ENCODE measurements around the gene KIF26B. TPM values are rescaled to one million over a fixed set of nuclear protein-coding genes. Genes with fewer than 3 reads are reported as not detected.

Gene KIF26B
- total RNA-seq, 1 donor from 2014 or later, result 0.49 TPM

DNA sequence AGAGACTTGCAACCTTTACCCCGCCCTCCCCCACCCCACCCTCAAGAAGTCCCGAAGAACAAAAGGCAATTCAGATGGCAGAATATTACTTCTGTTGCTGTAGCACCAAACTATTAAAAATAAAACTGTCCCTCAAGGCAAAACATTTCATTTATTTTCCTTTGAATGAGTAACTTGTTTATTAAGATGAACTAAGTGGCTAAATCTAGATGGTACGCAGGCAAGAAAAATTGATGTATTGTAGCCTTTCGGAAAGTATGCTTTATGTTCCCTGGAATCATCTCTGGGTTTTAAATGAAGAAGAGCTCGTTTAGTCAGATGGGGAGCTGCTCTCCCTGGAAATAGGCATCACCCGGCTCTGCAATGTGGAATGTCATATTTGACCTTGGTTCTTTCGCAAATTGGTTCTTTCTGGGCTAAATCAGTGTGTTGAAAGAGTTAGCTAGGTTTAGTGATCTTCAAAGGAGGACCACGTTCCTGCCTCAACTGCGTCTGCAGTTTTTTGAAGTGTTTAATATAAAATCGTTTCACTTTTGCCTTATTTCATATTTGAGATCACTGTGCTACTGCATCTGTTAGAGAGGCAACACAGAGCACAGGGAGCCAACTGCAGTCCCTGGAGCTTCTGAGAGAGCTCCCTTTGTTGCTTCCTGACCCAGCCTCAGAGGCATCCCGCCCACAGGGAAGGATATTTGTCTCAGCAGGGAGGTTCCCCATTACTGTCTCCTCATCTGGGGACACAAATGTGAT is 61.8 kb downstream of the KIF26B start:
- intact Hi-C loops (cut with DNase I), result no loop called here
- no peak overlapping the region for H3K27ac ChIP-seq
- no peak for TF ChIP-seq POLR2AphosphoS5 (IDR thresholded peaks at IDR 0.05; ENCODE audit: insufficient read depth in 1 of 2, low read depth in 1 of 2)
- DNase-seq (ENCODE audit: extremely low spot score in 2 of 2), result no peak
- H3K36me3 ChIP-seq, result no peaks in the 10 kb centered on the region
- H3K9me3 ChIP-seq, result no peaks in the 10 kb centered on the region
- no peak overlapping the region for H3K4me3 ChIP-seq
- H3K4me1 ChIP-seq, result no peaks in the 10 kb centered on the region
- no peaks in the 10 kb centered on the region for H3K27me3 ChIP-seq

DNA sequence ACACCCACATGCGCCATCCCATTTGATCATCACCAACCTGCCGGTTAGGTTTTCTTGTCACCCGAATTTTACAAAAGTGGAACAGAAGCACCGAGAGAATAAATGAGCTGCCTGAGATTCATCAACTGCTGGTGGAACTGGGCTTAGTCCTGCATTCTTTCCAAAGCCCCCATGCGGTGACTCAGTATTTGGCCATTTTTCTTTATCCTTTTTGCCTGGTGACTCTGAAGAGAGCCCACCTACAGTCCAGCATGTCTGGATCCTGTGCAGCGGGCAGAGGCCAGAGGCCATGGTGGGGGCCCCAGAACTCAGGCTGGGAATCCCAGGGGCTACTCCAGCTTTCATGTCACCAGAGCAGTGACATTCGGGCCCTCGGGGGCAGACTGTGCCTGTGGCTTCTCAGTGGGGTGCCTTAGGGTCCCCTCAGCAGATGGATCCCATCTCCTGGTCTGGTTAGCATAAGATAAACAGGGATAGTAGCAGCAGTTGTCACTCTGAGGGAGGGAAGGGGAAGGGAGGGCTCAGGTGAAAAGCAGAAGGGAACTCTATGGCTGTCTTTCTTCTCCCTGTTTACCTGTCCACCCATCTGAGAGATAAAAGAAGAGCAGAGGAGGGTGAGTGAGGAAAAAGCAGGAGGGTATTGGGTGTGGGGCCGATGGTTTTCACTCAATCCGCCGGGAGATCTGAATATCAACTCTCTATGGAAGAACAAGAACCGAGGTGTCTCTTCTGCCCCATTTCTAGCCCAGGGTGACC is 63.2 kb downstream of the KIF26B start:
- H3K4me3 ChIP-seq, result no peak overlapping the region
- H3K9me3 ChIP-seq, result no peaks in the 10 kb centered on the region
- TF ChIP-seq POLR2A (IDR thresholded peaks at IDR 0.05) (no peak), POLR2AphosphoS5 (IDR thresholded peaks at IDR 0.05; ENCODE audit: insufficient read depth in 1 of 2, low read depth in 1 of 2) (no peak)
- TF ChIP-seq, protein P1, sequence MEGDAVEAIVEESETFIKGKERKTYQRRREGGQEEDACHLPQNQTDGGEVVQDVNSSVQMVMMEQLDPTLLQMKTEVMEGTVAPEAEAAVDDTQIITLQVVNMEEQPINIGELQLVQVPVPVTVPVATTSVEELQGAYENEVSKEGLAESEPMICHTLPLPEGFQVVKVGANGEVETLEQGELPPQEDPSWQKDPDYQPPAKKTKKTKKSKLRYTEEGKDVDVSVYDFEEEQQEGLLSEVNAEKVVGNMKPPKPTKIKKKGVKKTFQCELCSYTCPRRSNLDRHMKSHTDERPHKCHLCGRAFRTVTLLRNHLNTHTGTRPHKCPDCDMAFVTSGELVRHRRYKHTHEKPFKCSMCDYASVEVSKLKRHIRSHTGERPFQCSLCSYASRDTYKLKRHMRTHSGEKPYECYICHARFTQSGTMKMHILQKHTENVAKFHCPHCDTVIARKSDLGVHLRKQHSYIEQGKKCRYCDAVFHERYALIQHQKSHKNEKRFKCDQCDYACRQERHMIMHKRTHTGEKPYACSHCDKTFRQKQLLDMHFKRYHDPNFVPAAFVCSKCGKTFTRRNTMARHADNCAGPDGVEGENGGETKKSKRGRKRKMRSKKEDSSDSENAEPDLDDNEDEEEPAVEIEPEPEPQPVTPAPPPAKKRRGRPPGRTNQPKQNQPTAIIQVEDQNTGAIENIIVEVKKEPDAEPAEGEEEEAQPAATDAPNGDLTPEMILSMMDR (IDR thresholded peaks at IDR 0.05), result no peak
- intact Hi-C loops (cut with DNase I), result no loop called here
- H3K4me1 ChIP-seq, result no peaks in the 10 kb centered on the region
- H3K27ac ChIP-seq, result no peak overlapping the region
- H3K27me3 ChIP-seq, result no peaks in the 10 kb centered on the region
- H3K36me3 ChIP-seq, result no peaks in the 10 kb centered on the region
- no peak for DNase-seq (ENCODE audit: extremely low spot score in 2 of 2)

DNA sequence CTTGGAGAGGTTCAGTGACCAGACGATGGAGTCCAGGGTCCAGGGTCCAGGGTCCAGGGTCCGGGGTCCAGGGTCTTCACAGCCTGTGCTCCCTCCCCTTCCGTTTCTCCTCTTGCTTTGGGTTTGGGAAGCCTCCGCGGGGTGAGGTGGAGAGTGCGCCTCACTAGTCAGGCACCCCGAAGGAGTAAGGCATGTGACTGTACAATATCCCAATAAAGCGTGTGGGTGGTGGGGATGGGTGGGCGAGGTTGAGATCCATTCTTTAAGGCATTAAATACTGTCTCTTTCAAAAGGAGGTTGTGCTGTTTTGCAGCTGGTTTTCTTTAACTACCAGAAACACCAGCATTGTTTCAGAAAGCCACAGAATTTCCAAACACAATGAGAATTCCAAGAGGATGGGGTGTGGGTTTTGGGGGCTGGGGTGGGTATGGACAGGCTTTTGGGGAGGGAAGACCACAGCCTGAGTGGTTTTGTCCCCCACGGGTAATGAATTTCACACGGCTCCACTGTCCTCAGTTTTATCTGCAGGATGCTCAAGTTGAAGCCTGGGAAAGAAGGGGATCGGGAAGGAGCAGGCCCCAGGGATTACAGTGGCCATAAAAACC is 65.7 kb downstream of the KIF26B start:
- TF ChIP-seq, protein P1 (IDR thresholded peaks at IDR 0.05), result no peak
- TF ChIP-seq POLR2A (IDR thresholded peaks at IDR 0.05), result no peak
- no peak for TF ChIP-seq POLR2AphosphoS5 (IDR thresholded peaks at IDR 0.05; ENCODE audit: insufficient read depth in 1 of 2, low read depth in 1 of 2)
- Histone ChIP-seq H3K9me3 (no peaks in the 10 kb centered on the region), H3K4me1 (peaks cover 6% of the 10 kb centered on the region), H3K27me3 (no peaks in the 10 kb centered on the region), H3K27ac (no peak overlapping the region), H3K36me3 (no peaks in the 10 kb centered on the region), H3K4me3 (no peak overlapping the region)
- DNase-seq (ENCODE audit: extremely low spot score in 2 of 2), result no peak
- intact Hi-C loops (cut with DNase I), result no loop called here

DNA sequence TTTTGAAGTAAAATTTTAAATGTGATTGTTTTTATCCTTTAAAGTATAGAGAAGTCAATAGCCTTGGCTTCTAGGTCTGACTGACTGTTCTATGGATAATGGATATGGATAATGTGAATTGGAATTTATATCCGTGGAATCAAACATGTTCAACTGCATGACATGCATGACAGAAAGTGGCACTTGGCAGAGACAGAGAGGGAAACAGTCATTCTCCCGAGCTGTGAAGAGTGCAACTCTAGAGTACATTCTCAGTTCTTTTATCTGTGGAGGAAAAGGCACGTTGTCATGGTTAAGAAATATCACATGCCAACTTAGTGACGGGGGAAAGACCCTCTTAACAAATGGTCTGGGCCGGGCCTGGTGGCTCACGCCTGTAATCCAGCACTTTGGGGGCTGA is 67.0 kb downstream of the KIF26B start:
- H3K4me1 ChIP-seq, result peaks cover 8% of the 10 kb centered on the region
- no peak overlapping the region for H3K4me3 ChIP-seq
- H3K9me3 ChIP-seq, result no peaks in the 10 kb centered on the region
- H3K27ac ChIP-seq, result no peak overlapping the region
- no peak for DNase-seq (ENCODE audit: extremely low spot score in 2 of 2)
- no peaks in the 10 kb centered on the region for H3K36me3 ChIP-seq
- TF ChIP-seq POLR2A (IDR thresholded peaks at IDR 0.05), result no peak
- no peaks in the 10 kb centered on the region for H3K27me3 ChIP-seq
- intact Hi-C loops (cut with DNase I), result no loop called here

DNA sequence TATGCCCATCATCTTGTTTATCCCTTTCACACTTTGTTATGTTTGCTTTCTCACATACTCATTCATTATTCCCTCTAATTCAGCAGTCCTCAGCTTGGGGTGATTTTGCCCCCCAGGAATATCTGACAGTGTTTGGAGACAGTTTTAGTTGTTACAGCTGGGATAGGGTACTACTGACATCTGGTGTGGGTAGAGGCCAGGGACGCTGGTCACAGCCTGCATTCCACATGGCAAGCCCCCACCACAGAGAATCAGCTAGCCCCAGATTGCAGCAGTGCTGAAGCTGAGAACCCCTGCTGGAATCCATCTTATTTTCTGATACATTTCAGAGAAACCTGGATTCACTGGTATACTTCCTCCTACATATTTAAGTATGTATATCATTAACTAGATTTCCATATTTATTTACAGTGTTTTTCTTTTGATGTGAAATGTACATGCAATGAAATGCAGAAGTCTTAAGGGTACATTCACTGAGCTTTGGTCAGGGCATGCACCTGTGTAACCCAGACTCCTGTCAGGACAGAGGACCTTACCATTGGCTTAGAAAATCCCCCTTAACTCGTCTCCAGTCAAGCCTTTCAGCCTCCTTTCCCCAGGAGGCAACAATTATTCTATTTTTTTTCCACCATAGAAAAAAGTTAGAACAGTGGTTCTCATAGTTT is 68.3 kb downstream of the KIF26B start:
- Histone ChIP-seq H3K4me3 (no peak overlapping the region), H3K27ac (no peak overlapping the region), H3K36me3 (no peaks in the 10 kb centered on the region), H3K27me3 (no peaks in the 10 kb centered on the region), H3K4me1 (peaks cover 8% of the 10 kb centered on the region), H3K9me3 (no peaks in the 10 kb centered on the region)
- DNase-seq (ENCODE audit: extremely low spot score in 2 of 2), result no peak
- TF ChIP-seq, protein P1 (IDR thresholded peaks at IDR 0.05), result no peak
- TF ChIP-seq POLR2AphosphoS5 (IDR thresholded peaks at IDR 0.05; ENCODE audit: insufficient read depth in 1 of 2, low read depth in 1 of 2), result no peak
- TF ChIP-seq POLR2A (IDR thresholded peaks at IDR 0.05), result no peak
- intact Hi-C loops (cut with DNase I), result no loop called here
